ENCODE data around the gene PRDX1. TPM values are rescaled to one million over a fixed set of nuclear protein-coding genes. Genes with fewer than 3 reads are reported as not detected.

The PRDX1 gene
- total and polyA plus RNA-seq, 2 of the 13 experiments (the other 11 are each of a cell fraction or from before 2014, with no cell fraction given), result 761 to 1,898 TPM

DNA sequence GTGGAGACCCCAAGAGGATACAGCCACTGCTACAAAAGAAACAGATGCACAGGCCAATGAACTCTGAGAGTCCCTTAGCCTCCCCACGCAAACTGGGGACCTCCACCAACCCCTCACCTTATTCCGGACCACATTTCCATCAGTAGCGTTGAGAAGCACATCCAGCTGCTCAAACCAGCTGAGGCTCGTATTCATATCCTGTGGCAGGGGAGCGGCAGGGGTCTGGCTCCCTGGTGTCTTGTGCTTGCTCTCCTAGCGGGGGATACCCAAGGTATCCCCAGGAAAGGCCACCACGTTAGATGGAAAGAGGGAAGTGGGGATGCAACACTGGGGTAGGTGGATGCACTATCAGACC is 22.3 kb downstream of the PRDX1 start (continued):
- TF ChIP-seq, protein P1, sequence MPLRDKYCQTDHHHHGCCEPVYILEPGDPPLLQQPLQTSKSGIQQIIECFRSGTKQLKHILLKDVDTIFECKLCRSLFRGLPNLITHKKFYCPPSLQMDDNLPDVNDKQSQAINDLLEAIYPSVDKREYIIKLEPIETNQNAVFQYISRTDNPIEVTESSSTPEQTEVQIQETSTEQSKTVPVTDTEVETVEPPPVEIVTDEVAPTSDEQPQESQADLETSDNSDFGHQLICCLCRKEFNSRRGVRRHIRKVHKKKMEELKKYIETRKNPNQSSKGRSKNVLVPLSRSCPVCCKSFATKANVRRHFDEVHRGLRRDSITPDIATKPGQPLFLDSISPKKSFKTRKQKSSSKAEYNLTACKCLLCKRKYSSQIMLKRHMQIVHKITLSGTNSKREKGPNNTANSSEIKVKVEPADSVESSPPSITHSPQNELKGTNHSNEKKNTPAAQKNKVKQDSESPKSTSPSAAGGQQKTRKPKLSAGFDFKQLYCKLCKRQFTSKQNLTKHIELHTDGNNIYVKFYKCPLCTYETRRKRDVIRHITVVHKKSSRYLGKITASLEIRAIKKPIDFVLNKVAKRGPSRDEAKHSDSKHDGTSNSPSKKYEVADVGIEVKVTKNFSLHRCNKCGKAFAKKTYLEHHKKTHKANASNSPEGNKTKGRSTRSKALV (CRISPR knock-in tag; IDR thresholded peaks at IDR 0.05), result 0 out of 2 replicates have a peak, but pooled peaks have one; percentile 52
- TF ChIP-seq SNAPC2 (CRISPR knock-in tag; IDR thresholded peaks at IDR 0.05) (no peak), ZFYVE20 (CRISPR knock-in tag; IDR thresholded peaks at IDR 0.05; ENCODE audit: borderline replicate concordance, low read depth) (no peak), ZNF580 (CRISPR knock-in tag; IDR thresholded peaks at IDR 0.05; ENCODE audit: borderline replicate concordance, low read depth) (no peak), ZNF256 (CRISPR knock-in tag; conservative IDR thresholded peaks at IDR 0.05) (0 out of 2 replicates have a peak, but pooled peaks have one; percentile 17), MYC (CRISPR knock-in tag; IDR thresholded peaks at IDR 0.05; ENCODE audit: borderline replicate concordance) (no peak), ZNF879 (CRISPR knock-in tag; IDR thresholded peaks at IDR 0.05) (no peak), KDM5B (CRISPR knock-in tag; IDR thresholded peaks at IDR 0.05; ENCODE audit: borderline replicate concordance) (no peak), SMAD1 (CRISPR knock-in tag; IDR thresholded peaks at IDR 0.05; ENCODE audit: borderline replicate concordance, low read depth) (peak; percentile 2; the same call in 1 of the 2 replicates), LCORL (IDR thresholded peaks at IDR 0.05) (no peak), LCORL (CRISPR knock-in tag; IDR thresholded peaks at IDR 0.05) (no peak), ZNF619 (CRISPR knock-in tag; IDR thresholded peaks at IDR 0.05) (no peak), ZNF629 (CRISPR knock-in tag; conservative IDR thresholded peaks at IDR 0.05) (no peak), ZSCAN22 (CRISPR knock-in tag; IDR thresholded peaks at IDR 0.05) (no peak), POLR2A (IDR thresholded peaks at IDR 0.05; ENCODE audit: insufficient read depth in 1 of 2, low read depth in 2 of 2, low read length in 2 of 2) (no peak), ZNF34 (CRISPR knock-in tag; IDR thresholded peaks at IDR 0.05; ENCODE audit: borderline replicate concordance) (no peak), ZNF557 (CRISPR knock-in tag; IDR thresholded peaks at IDR 0.05) (no peak), ZNF564 (CRISPR knock-in tag; IDR thresholded peaks at IDR 0.05) (no peak), ZNF460 (CRISPR knock-in tag; IDR thresholded peaks at IDR 0.05; ENCODE audit: borderline replicate concordance) (no peak), NAIF1 (CRISPR knock-in tag; IDR thresholded peaks at IDR 0.05; ENCODE audit: borderline replicate concordance) (peak; percentile 17; the same call in 1 of the 2 replicates), ZC3H4 (CRISPR knock-in tag; IDR thresholded peaks at IDR 0.05; ENCODE audit: borderline replicate concordance) (0 out of 2 replicates have a peak, but pooled peaks have one; percentile 46), MXD4 (CRISPR knock-in tag; IDR thresholded peaks at IDR 0.05) (no peak)
- TF ChIP-seq, protein P2, sequence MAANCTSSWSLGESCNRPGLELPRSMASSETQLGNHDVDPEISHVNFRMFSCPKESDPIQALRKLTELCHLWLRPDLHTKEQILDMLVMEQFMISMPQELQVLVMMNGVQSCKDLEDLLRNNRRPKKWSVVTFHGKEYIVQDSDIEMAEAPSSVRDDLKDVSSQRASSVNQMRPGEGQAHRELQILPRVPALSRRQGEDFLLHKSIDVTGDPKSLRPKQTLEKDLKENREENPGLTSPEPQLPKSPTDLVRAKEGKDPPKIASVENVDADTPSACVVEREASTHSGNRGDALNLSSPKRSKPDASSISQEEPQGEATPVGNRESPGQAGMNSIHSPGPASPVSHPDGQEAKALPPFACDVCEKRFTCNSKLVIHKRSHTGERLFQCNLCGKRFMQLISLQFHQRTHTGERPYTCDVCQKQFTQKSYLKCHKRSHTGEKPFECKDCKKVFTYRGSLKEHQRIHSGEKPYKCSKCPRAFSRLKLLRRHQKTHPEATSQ (CRISPR knock-in tag; IDR thresholded peaks at IDR 0.05; ENCODE audit: borderline replicate concordance), result no peak
- TF ChIP-seq, protein P3, sequence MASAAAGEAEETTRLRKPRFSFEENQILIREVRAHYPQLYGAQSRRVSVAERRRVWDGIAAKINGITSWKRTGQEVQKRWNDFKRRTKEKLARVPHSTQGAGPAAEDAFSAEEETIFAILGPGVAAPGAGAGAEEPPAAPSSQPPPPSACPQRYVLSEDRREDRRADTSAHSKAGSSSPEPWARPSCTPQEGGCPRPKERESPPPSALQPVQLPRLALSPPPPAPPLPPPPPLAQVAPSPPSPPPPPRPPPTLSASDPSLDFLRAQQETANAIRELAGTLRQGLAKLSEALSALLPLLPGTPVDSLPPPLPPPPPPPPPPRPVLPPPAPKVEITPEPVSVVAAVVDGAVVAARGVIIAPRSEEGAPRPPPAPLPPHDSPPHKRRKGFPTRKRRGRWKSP (CRISPR knock-in tag; IDR thresholded peaks at IDR 0.05), result no peak

Data from HepG2 (cell line).